H9 (cell line): ENCODE measurements around the gene PCGF3. TPM values are rescaled to one million over a fixed set of nuclear protein-coding genes. Genes with fewer than 3 reads are reported as not detected.
"Not testable (repeated sequence)": the region's sequence is repeated elsewhere in the genome, so short reads cannot be mapped to it uniquely, and the experiment has no call there.

Experiments used
- DNase-seq: peaks from one replicate; pipeline ENCODE4 v3.0.0-alpha.2; 2017
- H2AFZ ChIP-seq: one replicate; pipeline ENCODE4 v1.6.1; 2013; ENCODE audit warnings: mild to moderate bottlenecking, low read length, control low read depth, moderate library complexity
- H2AK5ac ChIP-seq: 2 replicates; pipeline ENCODE4 v1.6.1; 2013; ENCODE audit warnings: low read length, control low read depth, mixed read lengths; ENCODE audit not compliant: insufficient read length
- H2BK120ac ChIP-seq: one replicate; pipeline ENCODE4 v1.6.1; 2013; ENCODE audit warnings: low read depth, mild to moderate bottlenecking, low read length, control low read depth, inconsistent platforms; ENCODE audit not compliant: poor library complexity, severe bottlenecking
- H2BK12ac ChIP-seq: 2 replicates; pipeline ENCODE4 v1.6.1; 2013; ENCODE audit warnings: low read length, control low read depth, mixed read lengths, low read depth; ENCODE audit not compliant: insufficient read length
- H2BK15ac ChIP-seq: 2 replicates; pipeline ENCODE4 v1.6.1; 2013; ENCODE audit warnings: low read depth, low read length, control low read depth
- H2BK20ac ChIP-seq: one replicate; pipeline ENCODE4 v1.6.1; 2013; ENCODE audit warnings: low read depth, mild to moderate bottlenecking, low read length, control low read depth, inconsistent platforms; ENCODE audit not compliant: poor library complexity, severe bottlenecking
- H2BK5ac ChIP-seq: 2 replicates; pipeline ENCODE4 v1.6.1; 2013; ENCODE audit warnings: low read length, control low read depth, mixed read lengths; ENCODE audit not compliant: insufficient read length
- H3K14ac ChIP-seq: 2 replicates; pipeline ENCODE4 v1.6.1; 2013; ENCODE audit warnings: low read length, control low read depth; ENCODE audit not compliant: insufficient read depth
- H3K18ac ChIP-seq: 2 replicates; pipeline ENCODE4 v1.6.1; 2013; ENCODE audit warnings: low read depth, mild to moderate bottlenecking, mixed read lengths, low read length, control low read depth; ENCODE audit not compliant: insufficient read length
- H3K23ac ChIP-seq: 2 replicates; pipeline ENCODE4 v1.6.1; 2013; ENCODE audit warnings: low read length, control low read depth, mixed read lengths, low read depth; ENCODE audit not compliant: insufficient read length
- H3K23me2 ChIP-seq: 2 replicates; pipeline ENCODE4 v1.6.1; 2013; ENCODE audit warnings: low read depth, mild to moderate bottlenecking, mixed read lengths, low read length, control low read depth; ENCODE audit not compliant: insufficient read length, poor library complexity, severe bottlenecking
- H3K27ac ChIP-seq: 2 replicates; pipeline ENCODE4 v1.5.1; 2013; ENCODE audit warnings: low read length, control low read depth, mixed read lengths, low read depth; ENCODE audit not compliant: insufficient read length
- H3K27me3 ChIP-seq: 2 replicates; pipeline ENCODE4 v1.6.1; 2013; ENCODE audit warnings: low read length, control low read depth, inconsistent platforms; ENCODE audit not compliant: insufficient read depth
- H3K4ac ChIP-seq: 2 replicates; pipeline ENCODE4 v1.6.1; 2013; ENCODE audit warnings: low read depth, mild to moderate bottlenecking, control low read depth, inconsistent platforms, low read length, moderate library complexity
- H3K4me1 ChIP-seq: 2 replicates; pipeline ENCODE4 v1.6.1; 2013; ENCODE audit warnings: low read length, control low read depth, inconsistent platforms; ENCODE audit not compliant: insufficient read depth
- H3K4me2 ChIP-seq: 2 replicates; pipeline ENCODE4 v1.6.1; 2013; ENCODE audit warnings: low read length, control low read depth, mixed read lengths; ENCODE audit not compliant: insufficient read length, insufficient read depth
- H3K56ac ChIP-seq: 2 replicates; pipeline ENCODE4 v1.6.1; 2013; ENCODE audit warnings: low read depth, mild to moderate bottlenecking, mixed read lengths, low read length, control low read depth; ENCODE audit not compliant: insufficient read length
- H3K79me1 ChIP-seq: 2 replicates; pipeline ENCODE4 v1.6.1; 2013; ENCODE audit warnings: low read depth, mild to moderate bottlenecking, moderate library complexity, low read length, control low read depth, inconsistent platforms; ENCODE audit not compliant: insufficient read depth, poor library complexity, severe bottlenecking
- H3K79me2 ChIP-seq: 2 replicates; pipeline ENCODE4 v1.6.1; 2013; ENCODE audit warnings: low read length, control low read depth, inconsistent platforms; ENCODE audit not compliant: insufficient read depth
- H3K9ac ChIP-seq: 2 replicates; pipeline ENCODE4 v1.6.1; 2013; ENCODE audit warnings: low read length, control low read depth, mixed read lengths; ENCODE audit not compliant: insufficient read length; ENCODE audit errors: extremely low read depth
- H3K9me3 ChIP-seq: one replicate; pipeline ENCODE4 v1.6.1; 2013; ENCODE audit warnings: low read depth, low read length, inconsistent platforms; ENCODE audit not compliant: control insufficient read depth
- H3T11ph ChIP-seq: one replicate; pipeline ENCODE4 v1.6.1; 2013; ENCODE audit warnings: mild to moderate bottlenecking, low read length, control low read depth, inconsistent platforms
- H4K20me1 ChIP-seq: one replicate; pipeline ENCODE4 v1.6.1; 2013; ENCODE audit not compliant: control insufficient read depth, insufficient read length, insufficient read depth
- H4K5ac ChIP-seq: 2 replicates; pipeline ENCODE4 v1.6.1; 2013; ENCODE audit warnings: low read depth, mild to moderate bottlenecking, mixed read lengths, low read length, control low read depth; ENCODE audit not compliant: insufficient read length
- H4K8ac ChIP-seq: replicated peaks from 2 replicates; pipeline ENCODE4 v1.6.1; 2013; ENCODE audit warnings: low read length, control low read depth, mixed read lengths, low read depth; ENCODE audit not compliant: insufficient read length
- H4K91ac ChIP-seq: 2 replicates; pipeline ENCODE4 v1.6.1; 2013; ENCODE audit warnings: low read depth, mild to moderate bottlenecking, moderate library complexity, mixed read lengths, low read length, control low read depth; ENCODE audit not compliant: insufficient read length
- H3K27ac Mint-ChIP-seq, 3 experiments: 2 replicates in 2 of 3; 3 replicates in 1 of 3; pipeline ENCODE4 v1.8.0; 2020 to 2021; ENCODE audit warnings: mixed read lengths in 3 of 3, mild to moderate bottlenecking in 1 of 3, moderate library complexity in 1 of 3
- H3K27me3 Mint-ChIP-seq: 2 replicates; pipeline ENCODE4 v1.8.0; 2021; ENCODE audit warnings: low read depth, mild to moderate bottlenecking, moderate library complexity, mixed read lengths
- H3K36me3 Mint-ChIP-seq, 3 experiments: 2 replicates in 2 of 3; 3 replicates in 1 of 3; pipeline ENCODE4 v1.8.0; 2020 to 2021; ENCODE audit warnings: low read depth in 3 of 3, mixed read lengths in 3 of 3; ENCODE audit not compliant: insufficient read depth in 1 of 3
- H3K4me1 Mint-ChIP-seq, 2 experiments: 2 replicates each; pipeline ENCODE4 v1.8.0; 2020; ENCODE audit warnings: mixed read lengths in 2 of 2
- H3K4me3 Mint-ChIP-seq, 2 experiments: 2 replicates in 1 of 2; 3 replicates in 1 of 2; pipeline ENCODE4 v1.8.0; 2020 to 2021; ENCODE audit warnings: mild to moderate bottlenecking in 2 of 2, mixed read lengths in 2 of 2, moderate library complexity in 1 of 2
- H3K9me3 Mint-ChIP-seq, 2 experiments: 2 replicates in 1 of 2; 3 replicates in 1 of 2; pipeline ENCODE4 v1.8.0; 2020; ENCODE audit warnings: mild to moderate bottlenecking in 2 of 2, mixed read lengths in 2 of 2, moderate library complexity in 1 of 2
- CTCF ChIP-seq: fragments of 200-600 bp; sonication (generic); conservative IDR thresholded peaks from 3 replicates; pipeline ENCODE4 v1.8.0; 2021; ENCODE audit warnings: antibody characterized with exemption, mild to moderate bottlenecking
- WGBS: extraction: QIAGEN DNeasy Blood & Tissue Kit; methylation state at CpG from one replicate; pipeline ENCODE4 v1.1.7; 2013; ENCODE audit warnings: missing lambda C conversion rate, low lambda C conversion rate, mixed read lengths; ENCODE audit not compliant: insufficient read length; ENCODE audit errors: extremely low coverage; 5-methylcytosine and 5-hydroxymethylcytosine counted together
- total RNA-seq: library from RNA; stranded (reverse); gene quantifications from 2 replicates; pipeline ENCODE4 v1.2.1, GENCODE V29; 2021

PCGF3 gene
- total RNA-seq, 1 experiment from 2014 or later, result 43.1 TPM

- no peak for DNase-seq
- Histone ChIP-seq H3K9me3 (no peaks in the 10 kb centered on the region), H3K4me2 (no peak overlapping the region), H3K27me3 (peaks cover 9% of the 10 kb centered on the region), H3K23me2 (no peaks in the 10 kb centered on the region), H2BK5ac (no peak overlapping the region), H3K79me1 (no peaks in the 10 kb centered on the region), H2BK12ac (no peak overlapping the region), H4K20me1 (no peaks in the 10 kb centered on the region), H2AFZ (no peak overlapping the region), H2BK15ac (no peak overlapping the region), H3K4me1 (no peaks in the 10 kb centered on the region), H2BK20ac (no peak overlapping the region), H4K91ac (no peak overlapping the region), H4K5ac (no peak overlapping the region), H3K79me2 (no peaks in the 10 kb centered on the region), H4K8ac (no peak overlapping the region), H3K9ac (no peak overlapping the region), H3K23ac (no peak overlapping the region), H3K18ac (no peak overlapping the region), H3K27ac (no peak overlapping the region), H3K4ac (no peak overlapping the region), H3T11ph (no peak overlapping the region), H3K14ac (no peak overlapping the region), H2AK5ac (no peak overlapping the region), H3K56ac (no peak overlapping the region), H2BK120ac (no peak overlapping the region)
- H3K4me1 Mint-ChIP-seq, result no peaks in the 10 kb centered on the region
- H3K36me3 Mint-ChIP-seq, result no peaks in the 10 kb centered on the region
- H3K27me3 Mint-ChIP-seq, result peaks cover 95% of the 10 kb centered on the region
- peaks cover 4 to 5% of the 10 kb centered on the region in 2 experiments for H3K9me3 Mint-ChIP-seq
- WGBS, result no CpG with 5 or more reads among the region's 44 CpGs
- no peak for TF ChIP-seq CTCF
- H3K4me3 Mint-ChIP-seq, result no peak overlapping the region
- H3K27ac Mint-ChIP-seq, result no peak overlapping the region
Measured at GRCh38 chr4:804804-805203, 99.2 kb downstream of the PCGF3 start.

GRCh38 chr4:806979-807378 lies 101.3 kb downstream of the PCGF3 start:
- not testable (repeated sequence) for H2BK20ac ChIP-seq, H3K23ac ChIP-seq, H2AFZ ChIP-seq, DNase-seq, H3K4me1 Mint-ChIP-seq, H3K4me2 ChIP-seq, H3K27ac Mint-ChIP-seq, H3K9me3 Mint-ChIP-seq, H3K9me3 ChIP-seq, H3K23me2 ChIP-seq, H2BK12ac ChIP-seq, H2BK5ac ChIP-seq, H3K79me2 ChIP-seq, H3K18ac ChIP-seq, H4K91ac ChIP-seq, H4K20me1 ChIP-seq, H3K4me1 ChIP-seq, H3K9ac ChIP-seq, H3K4me3 Mint-ChIP-seq, H3K27ac ChIP-seq, H4K5ac ChIP-seq, H3K36me3 Mint-ChIP-seq, H3T11ph ChIP-seq, H2BK15ac ChIP-seq, H2BK120ac ChIP-seq, H3K14ac ChIP-seq, H2AK5ac ChIP-seq, H3K56ac ChIP-seq, H3K4ac ChIP-seq, H4K8ac ChIP-seq, H3K79me1 ChIP-seq
- H3K27me3 Mint-ChIP-seq, result peaks cover 100% of the 10 kb centered on the region
- no CpG with 5 or more reads among the region's 4 CpGs for WGBS
- peaks cover 18% of the 10 kb centered on the region for H3K27me3 ChIP-seq
